Activated CD8-positive, alpha-beta memory T cell treated with anti-CD3 and anti-CD28 coated beads for 1 hour (primary cell): ENCODE results near the gene PGM2.
A peak's percentile ranks its signal among the peaks of the same experiment; 100 is the strongest.

Experiments used
- DNase-seq, 2 donors: peaks; one replicate each; pipeline ENCODE4 v3.0.0-alpha.2; 2020; ENCODE audit warnings: low read depth in 1 of 2; ENCODE audit errors: extremely low read depth in 1 of 2

The PGM2 gene

GRCh38 chr4:37860266-37860665 is 33.8 kb downstream of the PGM2 start:
- DNase-seq, result no peak

GRCh38 chr4:37862961-37863360 is 36.5 kb downstream of the PGM2 start:
- DNase-seq, result no peak

- DNase-seq, result no peak
These were observed 38.3 kb downstream of the PGM2 start for GRCh38 chr4:37864786-37865185.

- no peak for DNase-seq
These were observed 39.0 kb downstream of the PGM2 start for GRCh38 chr4:37865450-37865849.

- no peak for DNase-seq
These were observed 40.6 kb downstream of the PGM2 start for GRCh38 chr4:37867102-37867501.

GRCh38 chr4:37868238-37868637 is 41.8 kb downstream of the PGM2 start:
- no peak for DNase-seq

GRCh38 chr4:37872310-37872988 is 46.0 kb downstream of the PGM2 start:
- no peak for DNase-seq

GRCh38 chr4:37873386-37873785 is 46.9 kb downstream of the PGM2 start:
- DNase-seq, result no peak

- no peak for DNase-seq
These were observed 49.7 kb downstream of the PGM2 start for GRCh38 chr4:37876156-37876555.

GRCh38 chr4:37879365-37879764 is 52.9 kb downstream of the PGM2 start:
- no peak for DNase-seq

GRCh38 chr4:37881811-37882210 is 55.3 kb downstream of the PGM2 start:
- no peak for DNase-seq

GRCh38 chr4:37882665-37883296 is 56.3 kb downstream of the PGM2 start:
- no peak for DNase-seq

GRCh38 chr4:37884855-37885487 is 58.5 kb downstream of the PGM2 start:
- no peak for DNase-seq

GRCh38 chr4:37885496-37885895 is 59.0 kb downstream of the PGM2 start:
- no peak for DNase-seq

GRCh38 chr4:37889849-37890800 is 63.6 kb downstream of the PGM2 start:
- DNase-seq, result peak in 1 of 2 donors; percentile 8

GRCh38 chr4:37890801-37891259 is 64.3 kb downstream of the PGM2 start, which contains the start of gene TBC1D1:
TBC1D1 (plus strand) TSS chr4:37891084; CDS start chr4:37902096, 11,012 bp downstream.
- DNase-seq, result peak in 1 of 2 donors; percentile 29

GRCh38 chr4:37891260-37892159 is 65.0 kb downstream of the PGM2 start:
- DNase-seq, result peak in 1 of 2 donors; percentile 32

GRCh38 chr4:37892641-37893040 is 66.2 kb downstream of the PGM2 start:
- DNase-seq, result no peak

- no peak for DNase-seq
These were observed 66.7 kb downstream of the PGM2 start for GRCh38 chr4:37893164-37893563.

GRCh38 chr4:37895271-37895670 is 68.8 kb downstream of the PGM2 start:
- DNase-seq, result no peak
